Activated CD8-positive, alpha-beta memory T cell treated with anti-CD3 and anti-CD28 coated beads for 4 hours (primary cell): ENCODE data around the gene AMPD2.

Experiments
- DNase-seq, 2 donors: peaks; one replicate each; pipeline ENCODE4 v3.0.0-alpha.2; 2020; ENCODE audit warnings: low read depth in 2 of 2

The AMPD2 gene

GRCh38 chr1:109630898-109631512 is 11.4 kb downstream of the AMPD2 start:
- no peak for DNase-seq

GRCh38 chr1:109631513-109632505 is 12.2 kb downstream of the AMPD2 start:
- no peak for DNase-seq

- DNase-seq = no peak
Observed at GRCh38 chr1:109632671-109633346, 13.2 kb downstream of the AMPD2 start.

- no peak for DNase-seq
Observed at GRCh38 chr1:109634292-109634691, 14.7 kb downstream of the AMPD2 start.

GRCh38 chr1:109634771-109635750 is 15.4 kb downstream of the AMPD2 start:
- no peak for DNase-seq

- no peak for DNase-seq
Observed at GRCh38 chr1:109635862-109636200, 16.2 kb downstream of the AMPD2 start.

GRCh38 chr1:109636201-109636952 is 16.7 kb downstream of the AMPD2 start:
- DNase-seq = no peak

GRCh38 chr1:109637446-109637845 is 17.8 kb downstream of the AMPD2 start:
- DNase-seq = no peak

GRCh38 chr1:109639063-109639840 is 19.6 kb downstream of the AMPD2 start:
- no peak for DNase-seq

GRCh38 chr1:109639841-109640184 is 20.2 kb downstream of the AMPD2 start:
- DNase-seq = no peak

GRCh38 chr1:109640285-109640865 is 20.7 kb downstream of the AMPD2 start:
- peak; percentile 75 to 85 for DNase-seq

- no peak for DNase-seq
Observed at GRCh38 chr1:109641078-109641740, 21.6 kb downstream of the AMPD2 start.

- DNase-seq = no peak
Observed at GRCh38 chr1:109641861-109642260, 22.2 kb downstream of the AMPD2 start.

GRCh38 chr1:109642626-109643025 is 23.0 kb downstream of the AMPD2 start:
- DNase-seq = no peak

- DNase-seq = peak; percentile 67 to 71
Observed at GRCh38 chr1:109643385-109644230, 24.0 kb downstream of the AMPD2 start.

- no peak for DNase-seq
Observed at GRCh38 chr1:109644670-109645069, 25.0 kb downstream of the AMPD2 start.

GRCh38 chr1:109649491-109649914 is 29.9 kb downstream of the AMPD2 start:
- DNase-seq = no peak

GRCh38 chr1:109650609-109651008 is 31.0 kb downstream of the AMPD2 start:
- no peak for DNase-seq
